ENCODE measurements around the gene TMPRSS9.

DNA sequence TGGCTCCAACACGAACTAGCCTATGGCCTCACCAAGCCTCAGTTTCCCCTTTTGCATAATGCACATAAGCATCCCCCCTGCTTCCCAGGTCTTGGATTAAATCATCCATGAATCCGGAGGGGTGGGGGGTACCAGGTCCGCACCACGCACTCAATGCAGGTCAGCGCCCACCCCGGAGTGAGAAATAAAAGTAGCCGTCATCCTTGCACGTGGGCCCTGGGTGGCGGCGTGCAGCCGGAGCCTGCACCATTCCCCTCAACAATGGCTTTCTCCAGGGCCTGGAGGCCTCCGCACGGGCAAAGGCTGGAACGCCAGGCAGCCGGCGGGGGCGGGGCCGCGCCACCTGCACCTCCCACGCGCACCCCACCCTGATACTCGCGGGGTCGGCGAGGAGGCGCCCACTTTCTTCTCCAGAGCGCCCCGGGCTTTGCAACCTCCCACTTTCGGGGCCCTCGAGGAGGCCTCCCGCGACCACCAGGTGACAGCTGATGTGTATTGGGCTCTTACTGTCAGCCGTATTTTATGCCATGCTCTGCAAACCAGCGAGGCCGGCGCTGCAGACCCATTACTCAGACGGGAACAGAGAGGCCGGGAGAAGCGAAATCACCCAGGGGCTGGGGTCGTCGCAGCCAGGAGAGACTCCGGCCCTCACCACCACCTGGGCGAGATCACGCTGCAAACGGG, 115.1 kb downstream of the TMPRSS9 start:
- no peak for TF ChIP-seq POLR2A (IDR thresholded peaks at IDR 0.05; ENCODE audit: low read length)
- TF ChIP-seq GATA1 (IDR thresholded peaks at IDR 0.05; ENCODE audit: low read depth, low read length) = no peak

All from erythroblast (primary cell).